ENCODE data around the gene TMEM204.

Gene TMEM204

DNA sequence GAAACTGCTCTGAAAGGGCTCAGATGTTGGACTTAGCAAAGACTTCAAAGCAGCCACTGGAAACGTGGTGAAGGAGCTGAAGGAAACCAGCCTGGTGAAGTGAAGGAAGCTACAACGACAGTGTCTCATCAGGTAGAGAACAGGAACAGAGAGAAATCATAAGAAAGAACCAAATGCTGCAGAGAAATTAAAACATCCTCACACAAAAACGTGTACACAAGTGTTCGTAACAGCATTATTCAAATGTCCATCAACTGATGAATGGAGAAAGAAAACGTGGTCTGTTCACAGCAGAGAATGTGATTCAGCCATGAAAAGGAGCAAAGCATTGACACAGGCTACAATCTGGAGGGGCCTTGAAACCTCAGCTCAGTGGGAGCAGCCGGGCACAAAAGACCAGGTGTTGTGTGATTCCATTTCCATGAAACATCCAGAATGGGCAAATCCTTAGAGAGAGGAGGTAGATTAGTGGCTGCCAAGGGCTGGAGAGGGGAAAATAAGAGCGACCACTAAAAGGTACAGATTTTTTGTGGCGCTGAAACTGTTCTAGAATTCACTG, 51.5 kb downstream of the TMEM204 start:
- Histone ChIP-seq H3K36me3 (ENCODE audit: control insufficient read depth, low read length) (no peaks in the 10 kb centered on the region), H3K27me3 (ENCODE audit: control insufficient read depth, low read length) (no peaks in the 10 kb centered on the region)
- TF ChIP-seq, protein P1, sequence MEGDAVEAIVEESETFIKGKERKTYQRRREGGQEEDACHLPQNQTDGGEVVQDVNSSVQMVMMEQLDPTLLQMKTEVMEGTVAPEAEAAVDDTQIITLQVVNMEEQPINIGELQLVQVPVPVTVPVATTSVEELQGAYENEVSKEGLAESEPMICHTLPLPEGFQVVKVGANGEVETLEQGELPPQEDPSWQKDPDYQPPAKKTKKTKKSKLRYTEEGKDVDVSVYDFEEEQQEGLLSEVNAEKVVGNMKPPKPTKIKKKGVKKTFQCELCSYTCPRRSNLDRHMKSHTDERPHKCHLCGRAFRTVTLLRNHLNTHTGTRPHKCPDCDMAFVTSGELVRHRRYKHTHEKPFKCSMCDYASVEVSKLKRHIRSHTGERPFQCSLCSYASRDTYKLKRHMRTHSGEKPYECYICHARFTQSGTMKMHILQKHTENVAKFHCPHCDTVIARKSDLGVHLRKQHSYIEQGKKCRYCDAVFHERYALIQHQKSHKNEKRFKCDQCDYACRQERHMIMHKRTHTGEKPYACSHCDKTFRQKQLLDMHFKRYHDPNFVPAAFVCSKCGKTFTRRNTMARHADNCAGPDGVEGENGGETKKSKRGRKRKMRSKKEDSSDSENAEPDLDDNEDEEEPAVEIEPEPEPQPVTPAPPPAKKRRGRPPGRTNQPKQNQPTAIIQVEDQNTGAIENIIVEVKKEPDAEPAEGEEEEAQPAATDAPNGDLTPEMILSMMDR (IDR thresholded peaks at IDR 0.05; ENCODE audit: low read depth, low read length, poor library complexity, severe bottlenecking) = no peak
- TF ChIP-seq EZH2phosphoT487 (IDR thresholded peaks at IDR 0.05; ENCODE audit: borderline replicate concordance, low read length) = no peak

GRCh38 chr16:1590366-1590765, 56.9 kb downstream of the TMEM204 start:
- Histone ChIP-seq H3K79me2 (ENCODE audit: control insufficient read depth, low read length) (no peaks in the 10 kb centered on the region), H3F3A (ENCODE audit: control insufficient read depth, insufficient read depth) (no peaks in the 10 kb centered on the region), H3K9me2 (replicated peaks; ENCODE audit: control insufficient read depth, low read length) (no peaks in the 10 kb centered on the region), H3K27me3 (ENCODE audit: control insufficient read depth, low read length) (no peaks in the 10 kb centered on the region), H4K20me1 (ENCODE audit: control insufficient read depth, insufficient read depth, low read depth, low read length) (no peaks in the 10 kb centered on the region), H3K4me2 (ENCODE audit: low read length) (no peak overlapping the region), H3K4me1 (ENCODE audit: control insufficient read depth, low read length) (no peaks in the 10 kb centered on the region), H3K9me3 (ENCODE audit: control insufficient read depth, insufficient read depth, low read length) (no peaks in the 10 kb centered on the region), H3K27ac (ENCODE audit: low read depth, low read length) (no peak overlapping the region), H3K4me3 (ENCODE audit: low read length) (no peak overlapping the region), H3K36me3 (ENCODE audit: control insufficient read depth, low read length) (no peaks in the 10 kb centered on the region)
- TF ChIP-seq, protein P1 (IDR thresholded peaks at IDR 0.05; ENCODE audit: low read depth, low read length, poor library complexity, severe bottlenecking) = no peak
- TF ChIP-seq EZH2phosphoT487 (IDR thresholded peaks at IDR 0.05; ENCODE audit: borderline replicate concordance, low read length) = no peak

More for the DNA sequence above, 51.5 kb downstream of the TMEM204 start:
- H3K9me3 ChIP-seq (ENCODE audit: control insufficient read depth, insufficient read depth, low read length) = no peaks in the 10 kb centered on the region
- no peaks in the 10 kb centered on the region for H3K9me2 ChIP-seq (replicated peaks; ENCODE audit: control insufficient read depth, low read length)
- no peak overlapping the region for H3K4me2 ChIP-seq (ENCODE audit: low read length)
- no peaks in the 10 kb centered on the region for H4K20me1 ChIP-seq (ENCODE audit: control insufficient read depth, insufficient read depth, low read depth, low read length)
- no peak overlapping the region for H3K4me3 ChIP-seq (ENCODE audit: low read length)
- no peak overlapping the region for H3K27ac ChIP-seq (ENCODE audit: low read depth, low read length)
- no peaks in the 10 kb centered on the region for H3K4me1 ChIP-seq (ENCODE audit: control insufficient read depth, low read length)
- H3K79me2 ChIP-seq (ENCODE audit: control insufficient read depth, low read length) = no peaks in the 10 kb centered on the region
- H3F3A ChIP-seq (ENCODE audit: control insufficient read depth, insufficient read depth) = no peaks in the 10 kb centered on the region

DNA sequence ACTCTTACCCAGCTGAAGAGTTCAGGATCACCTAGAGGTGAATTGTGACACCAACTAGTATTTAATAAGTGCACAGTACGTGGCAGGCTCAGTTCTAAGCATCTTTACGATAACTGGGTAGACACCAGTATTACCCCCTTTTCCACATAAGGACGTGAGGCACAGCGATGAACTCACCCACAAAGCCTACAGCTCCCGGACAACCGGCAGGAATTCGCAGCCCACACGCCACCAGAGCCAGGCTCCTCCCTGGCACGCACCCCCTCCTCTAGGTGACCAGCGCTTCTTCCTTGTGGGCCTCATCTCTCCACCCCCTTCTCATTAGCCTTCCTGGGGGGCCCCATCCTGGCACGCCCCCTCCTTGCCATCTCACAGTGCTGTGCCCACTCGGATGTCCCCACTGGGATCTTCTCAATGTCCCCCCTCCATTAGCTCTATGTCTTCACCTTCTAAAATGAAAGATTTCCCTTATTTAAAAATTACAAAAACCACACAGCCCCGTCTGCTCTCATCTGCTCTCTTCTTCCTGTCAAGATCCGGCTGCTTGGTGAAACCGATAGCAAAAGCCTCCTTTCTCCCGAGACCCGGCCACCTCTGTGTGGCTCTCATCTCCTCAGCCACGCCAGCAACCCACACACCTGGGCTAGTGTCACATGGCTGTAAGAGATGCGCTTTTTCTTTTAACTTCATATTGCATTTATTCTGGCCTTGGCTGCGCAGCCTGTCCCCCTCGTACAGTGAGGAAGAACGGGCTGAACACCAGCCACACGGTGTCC, 57.7 kb downstream of the TMEM204 start:
- no peaks in the 10 kb centered on the region for H4K20me1 ChIP-seq (ENCODE audit: control insufficient read depth, insufficient read depth, low read depth, low read length)
- H3K4me1 ChIP-seq (ENCODE audit: control insufficient read depth, low read length) = no peaks in the 10 kb centered on the region
- H3K9me2 ChIP-seq (replicated peaks; ENCODE audit: control insufficient read depth, low read length) = no peaks in the 10 kb centered on the region
- no peak for TF ChIP-seq EZH2phosphoT487 (IDR thresholded peaks at IDR 0.05; ENCODE audit: borderline replicate concordance, low read length)
- TF ChIP-seq, protein P1 (IDR thresholded peaks at IDR 0.05; ENCODE audit: low read depth, low read length, poor library complexity, severe bottlenecking) = no peak
- H3K27ac ChIP-seq (ENCODE audit: low read depth, low read length) = no peak overlapping the region
- no peaks in the 10 kb centered on the region for H3F3A ChIP-seq (ENCODE audit: control insufficient read depth, insufficient read depth)
- H3K79me2 ChIP-seq (ENCODE audit: control insufficient read depth, low read length) = no peaks in the 10 kb centered on the region
- H3K36me3 ChIP-seq (ENCODE audit: control insufficient read depth, low read length) = no peaks in the 10 kb centered on the region
- no peaks in the 10 kb centered on the region for H3K9me3 ChIP-seq (ENCODE audit: control insufficient read depth, insufficient read depth, low read length)
- H3K4me3 ChIP-seq (ENCODE audit: low read length) = no peak overlapping the region
- no peak overlapping the region for H3K4me2 ChIP-seq (ENCODE audit: low read length)
- no peaks in the 10 kb centered on the region for H3K27me3 ChIP-seq (ENCODE audit: control insufficient read depth, low read length)
